Measurements from ENCODE around the gene KLHDC9. TPM values are rescaled to one million over a fixed set of nuclear protein-coding genes. Genes with fewer than 3 reads are reported as not detected.

The KLHDC9 gene
- total and polyA plus RNA-seq, 2 of the 13 experiments (the other 11 are each of a cell fraction or from before 2014, with no cell fraction given) = 2.9 TPM

GRCh38 chr1:161081519-161081918 is 16.6 kb upstream of the KLHDC9 start (continued):
- TF ChIP-seq ZNF513 (CRISPR knock-in tag; conservative IDR thresholded peaks at IDR 0.05) (no peak), MYNN (CRISPR knock-in tag; IDR thresholded peaks at IDR 0.05; ENCODE audit: low read depth) (no peak), CHD2 (IDR thresholded peaks at IDR 0.05; ENCODE audit: low read depth, low read length) (no peak), KLF15 (CRISPR knock-in tag; IDR thresholded peaks at IDR 0.05; ENCODE audit: borderline replicate concordance) (no peak), CBX1 (IDR thresholded peaks at IDR 0.05; ENCODE audit: low read depth) (no peak), SPEN (CRISPR knock-in tag; IDR thresholded peaks at IDR 0.05; ENCODE audit: low read depth) (no peak), ZNF503 (CRISPR knock-in tag; IDR thresholded peaks at IDR 0.05) (no peak), ZNF556 (CRISPR knock-in tag; IDR thresholded peaks at IDR 0.05; ENCODE audit: borderline replicate concordance) (no peak), TFAP4 (IDR thresholded peaks at IDR 0.05; ENCODE audit: borderline replicate concordance, low read depth) (no peak), JUND (CRISPR knock-in tag; IDR thresholded peaks at IDR 0.05) (no peak), ZSCAN29 (CRISPR knock-in tag; conservative IDR thresholded peaks at IDR 0.05) (no peak)

Data from HepG2 (cell line).